T-cell (primary cell): ENCODE data around the gene GAS6. TPM values are rescaled to one million over a fixed set of nuclear protein-coding genes. Genes with fewer than 3 reads are reported as not detected.

Experiments
- ATAC-seq, 4 experiments: fragments of 200-7000 bp in 3 of 4; fragments of 150-1000 bp in 1 of 4; cut with Tn5 transposase; replicated peaks in 1 of 4; 1 replicate in 3 of 4; 2 replicates in 1 of 4; pipeline ENCODE4 v1.10.0; 2021; ENCODE audit warnings: moderate library complexity in 3 of 4, mild to moderate bottlenecking in 2 of 4, moderate number of reproducible peaks in 1 of 4
- CTCF ChIA-PET, 2 donors: fragments of 300-600 bp; sonication (Branson Sonifier 250); formaldehyde crosslinking; loops; one replicate each; lab custom pipeline; 2022; ENCODE audit warnings: antibody characterized with exemption in 2 of 2; lab: Charles Lee
- POLR2A ChIA-PET, 2 donors: fragments of 300-600 bp; sonication (Branson Sonifier 250); formaldehyde crosslinking; loops; one replicate each; lab custom pipeline; 2022; ENCODE audit warnings: antibody characterized with exemption in 2 of 2; lab: Charles Lee
- DNase-seq, 35 experiments: peaks; one replicate each; pipeline versions ENCODE4 v3.0.0 to v3.0.0-alpha.2; 2013 to 2023
- H3K27ac ChIP-seq: one replicate; pipeline ENCODE4 v1.5.1; 2013; ENCODE audit warnings: low read length
- H3K27me3 ChIP-seq, 2 experiments: replicated peaks in 1 of 2; 1 replicate in 1 of 2; 2 replicates in 1 of 2; pipeline versions ENCODE4 v1.6.1 to v1.7.0; 2013; ENCODE audit warnings: low read length in 1 of 2, mixed read lengths in 1 of 2; ENCODE audit not compliant: control insufficient read depth in 2 of 2, insufficient read depth in 2 of 2; ENCODE audit errors: extremely low read depth in 1 of 2
- H3K36me3 ChIP-seq, 2 donors: 1 replicate in 1 of 2; 2 replicates in 1 of 2; pipeline versions ENCODE4 v1.6.1 to v1.7.0; 2013; ENCODE audit warnings: low read length in 1 of 2; ENCODE audit not compliant: control insufficient read depth in 2 of 2, insufficient read depth in 1 of 2; ENCODE audit errors: extremely low read depth in 1 of 2
- H3K4me1 ChIP-seq, 2 experiments: 1 replicate in 1 of 2; 2 replicates in 1 of 2; pipeline versions ENCODE4 v1.6.1 to v1.7.0; 2013; ENCODE audit warnings: low read length in 2 of 2, mixed read lengths in 1 of 2; ENCODE audit not compliant: insufficient read depth in 2 of 2, control insufficient read depth in 1 of 2; ENCODE audit errors: extremely low read depth in 1 of 2
- H3K4me3 ChIP-seq, 2 donors: 1 replicate in 1 of 2; 2 replicates in 1 of 2; pipeline versions ENCODE4 v1.5.1 to v1.7.0; 2013; ENCODE audit warnings: mild to moderate bottlenecking in 2 of 2, low read length in 1 of 2, moderate library complexity in 1 of 2; ENCODE audit not compliant: control insufficient read depth in 1 of 2; ENCODE audit errors: extremely low read depth in 1 of 2
- H3K9me3 ChIP-seq: 2 replicates; pipeline ENCODE4 v1.7.0; 2013
- H3K27ac Mint-ChIP-seq, 2 donors: one replicate each; pipeline ENCODE4 v1.8.0; 2020 to 2021; ENCODE audit warnings: mild to moderate bottlenecking in 2 of 2, mixed read lengths in 2 of 2
- H3K27me3 Mint-ChIP-seq, 2 donors: one replicate each; pipeline ENCODE4 v1.8.0; 2021 to 2022; ENCODE audit warnings: mixed read lengths in 2 of 2
- H3K36me3 Mint-ChIP-seq: one replicate; pipeline ENCODE4 v1.8.0; 2021; ENCODE audit warnings: mixed read lengths
- H3K4me1 Mint-ChIP-seq, 3 donors: one replicate each; pipeline ENCODE4 v1.8.0; 2020 to 2022; ENCODE audit warnings: mixed read lengths in 3 of 3, mild to moderate bottlenecking in 1 of 3
- H3K4me3 Mint-ChIP-seq, 3 donors: one replicate each; pipeline ENCODE4 v1.8.0; 2020 to 2022; ENCODE audit warnings: mild to moderate bottlenecking in 3 of 3, mixed read lengths in 3 of 3, moderate library complexity in 3 of 3
- H3K9me3 Mint-ChIP-seq, 3 donors: one replicate each; pipeline ENCODE4 v1.8.0; 2020 to 2022; ENCODE audit warnings: mixed read lengths in 3 of 3
- WGBS: methylation state at CpG from one replicate; pipeline ENCODE4 v1.1.5; 2013; ENCODE audit warnings: missing lambda C conversion rate; ENCODE audit not compliant: insufficient coverage; 5-methylcytosine and 5-hydroxymethylcytosine counted together
- total RNA-seq, 35 experiments: library from RNA in 6 of 35; stranded (reverse) in 6 of 35; fragments of 120-200 nt in 1 of 35; gene quantifications; one replicate each; pipeline versions ENCODE4 v1.2.1 to v1.2.4 and lab custom pipeline; 2013 to 2026

GAS6 gene
- total RNA-seq, 5 donors from 2014 or later (not counting 1 experiment from before 2014, with no cell fraction given): 1.1 to 10.2 (median 4.7) TPM

DNA sequence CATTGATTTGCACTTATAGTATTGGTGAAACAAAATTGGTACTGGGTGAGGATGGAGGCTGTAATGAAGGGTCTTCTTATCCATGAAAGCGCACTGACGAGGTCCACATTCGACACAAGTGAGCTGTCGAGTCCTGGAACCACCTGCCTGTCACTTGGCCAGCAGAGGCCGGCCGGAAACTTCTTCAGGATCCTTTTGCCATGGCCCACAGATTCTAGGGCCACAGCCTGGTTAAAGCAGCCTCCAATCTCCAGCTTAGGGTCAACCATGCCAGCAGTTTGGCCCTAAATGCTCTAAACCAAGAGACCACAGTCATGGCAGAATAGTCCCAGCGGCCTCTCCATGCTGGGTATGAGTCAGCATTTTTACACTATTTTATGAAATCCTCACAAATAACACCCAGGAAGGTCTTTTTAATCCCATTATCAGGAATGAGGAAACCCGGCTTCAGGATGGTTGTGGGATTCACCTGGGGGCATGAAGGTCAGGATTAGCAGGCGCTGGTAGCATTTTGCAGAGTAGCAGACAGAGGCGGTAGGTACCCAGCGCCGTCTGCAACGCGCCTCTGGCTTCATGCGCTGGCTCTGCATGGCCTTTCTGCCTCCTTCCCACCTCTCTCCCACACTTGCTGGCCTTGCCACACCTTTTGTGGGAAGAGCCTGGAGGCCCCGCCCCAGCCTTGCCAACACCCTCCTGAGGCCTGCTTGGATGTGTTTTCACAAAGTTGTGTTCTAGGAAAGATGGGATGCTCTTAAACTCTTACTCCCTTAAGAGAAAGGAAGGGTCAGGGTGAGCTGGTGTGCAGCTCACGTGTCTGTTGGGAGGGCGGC, 15.2 kb downstream of the GAS6 start:
- 97% methylated on average over 8 of the region's 18 CpGs for WGBS
- peak overlapping the region; percentile 6 to 71 for H3K27ac Mint-ChIP-seq
- H3K36me3 Mint-ChIP-seq: no peaks in the 10 kb centered on the region
- H3K9me3 Mint-ChIP-seq: no peaks in the 10 kb centered on the region
- ATAC-seq: no peak
- Histone ChIP-seq H3K27me3 (peaks cover 0 to 38% of the 10 kb centered on the region in 2 experiments), H3K4me1 (peaks cover 21 to 41% of the 10 kb centered on the region in 2 experiments), H3K9me3 (no peaks in the 10 kb centered on the region), H3K27ac (no peak overlapping the region), H3K4me3 (no peak overlapping the region), H3K36me3 (no peaks in the 10 kb centered on the region)
- ChIA-PET CTCF (no interaction called here), POLR2A (no interaction called here)
- H3K4me3 Mint-ChIP-seq: no peak overlapping the region
- H3K27me3 Mint-ChIP-seq: peaks cover 0 to 3% of the 10 kb centered on the region in 2 donors
- H3K4me1 Mint-ChIP-seq: peaks cover 25 to 40% (median 31%) of the 10 kb centered on the region in 3 donors
- no peak for DNase-seq

- Histone ChIP-seq H3K9me3 (no peaks in the 10 kb centered on the region), H3K27ac (no peak overlapping the region), H3K4me3 (no peak overlapping the region), H3K4me1 (peaks cover 21 to 45% of the 10 kb centered on the region in 2 experiments), H3K27me3 (peaks cover 0 to 41% of the 10 kb centered on the region in 2 experiments), H3K36me3 (no peaks in the 10 kb centered on the region)
- WGBS: 91% methylated on average over 7 of the region's 8 CpGs
- H3K27ac Mint-ChIP-seq: peak overlapping the region; percentile 4 to 34
- CTCF ChIA-PET: no interaction called here
- no peaks in the 10 kb centered on the region for H3K36me3 Mint-ChIP-seq
- no peak overlapping the region for H3K4me3 Mint-ChIP-seq
- H3K4me1 Mint-ChIP-seq: peaks cover 25 to 38% (median 27%) of the 10 kb centered on the region in 3 donors
- POLR2A ChIA-PET: no interaction called here
- DNase-seq: no peak
- H3K9me3 Mint-ChIP-seq: no peaks in the 10 kb centered on the region
- peaks cover 0 to 3% of the 10 kb centered on the region in 2 donors for H3K27me3 Mint-ChIP-seq
- no peak for ATAC-seq
These were observed 15.9 kb downstream of the GAS6 start for GRCh38 chr13:113848020-113848419.

DNA sequence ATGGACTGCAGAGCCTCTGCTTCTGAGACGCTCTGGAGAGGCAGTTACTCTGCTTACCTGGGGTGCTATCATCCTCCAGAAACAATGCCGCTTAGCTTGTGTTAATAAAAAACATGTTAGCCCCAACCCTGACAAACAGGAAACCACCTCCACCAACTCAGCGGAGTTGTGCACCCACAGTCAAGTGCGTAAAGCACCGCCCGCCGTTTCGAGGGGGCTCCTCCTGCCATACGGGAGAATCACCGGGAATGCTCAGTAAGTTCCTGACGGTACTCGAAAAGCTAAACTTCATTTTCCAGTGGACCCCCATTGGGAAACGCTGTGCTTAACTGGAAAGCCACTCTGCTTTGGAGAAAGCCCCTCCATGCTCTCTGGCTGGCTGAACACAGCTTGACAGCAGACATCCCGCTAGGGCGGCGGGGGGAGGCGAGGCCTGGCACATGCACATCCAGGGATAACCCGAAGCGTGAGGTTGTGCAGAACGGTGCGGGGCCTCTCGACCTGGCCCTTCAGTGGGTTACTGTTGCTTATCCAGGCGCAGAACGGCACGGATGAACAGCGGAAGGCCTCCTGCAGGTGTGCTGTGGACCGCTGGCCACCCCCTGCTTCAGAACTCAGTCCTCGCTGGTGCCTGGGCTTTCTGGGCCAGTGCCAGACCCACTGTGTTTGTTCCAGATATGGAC, 17.1 kb downstream of the GAS6 start:
- no peak overlapping the region for H3K27ac ChIP-seq
- peak in 19 of 35 experiments; percentile 7 to 66 (median 22) for DNase-seq
- Mint-ChIP-seq H3K9me3 (no peaks in the 10 kb centered on the region), H3K4me3 (peak overlapping the region; percentile 61 to 70 (median 67)), H3K27me3 (peaks cover 0 to 3% of the 10 kb centered on the region in 2 donors), H3K36me3 (no peaks in the 10 kb centered on the region), H3K27ac (peak overlapping the region; percentile 63 to 70), H3K4me1 (peaks cover 31 to 46% (median 35%) of the 10 kb centered on the region in 3 donors)
- no peaks in the 10 kb centered on the region for H3K36me3 ChIP-seq
- peaks cover 0 to 35% of the 10 kb centered on the region in 2 experiments for H3K27me3 ChIP-seq
- CTCF ChIA-PET: no interaction called here
- H3K4me3 ChIP-seq: peak overlapping the region; percentile 25
- no peaks in the 10 kb centered on the region for H3K9me3 ChIP-seq
- POLR2A ChIA-PET: no interaction called here
- peak; percentile 81 to 93 (median 86) for ATAC-seq
- WGBS: 61% methylated on average over 27 of the region's 28 CpGs
- H3K4me1 ChIP-seq: peaks cover 21 to 56% of the 10 kb centered on the region in 2 experiments

GRCh38 chr13:113845723-113846635, 17.9 kb downstream of the GAS6 start:
- Histone ChIP-seq H3K27me3 (peaks cover 0 to 35% of the 10 kb centered on the region in 2 experiments), H3K4me1 (peaks cover 23 to 64% of the 10 kb centered on the region in 2 experiments), H3K27ac (no peak overlapping the region), H3K9me3 (no peaks in the 10 kb centered on the region), H3K4me3 (peak overlapping the region; percentile 25), H3K36me3 (no peaks in the 10 kb centered on the region)
- CTCF ChIA-PET: interaction anchor here in 1 of 2 donors (0.6 to 0.7 kb wide), 2 partner anchors 75 to 492 kb away, joined by 3 to 5 read pairs; no protein-coding TSS in a partner anchor
- no peaks in the 10 kb centered on the region for H3K9me3 Mint-ChIP-seq
- POLR2A ChIA-PET: interaction anchor here in 1 of 2 donors (0.6 kb wide), 1 partner anchor 427 kb away, joined by 5 read pairs; no protein-coding TSS in a partner anchor
- 66% methylated on average over 19 of the region's 30 CpGs for WGBS
- peak overlapping the region; percentile 63 to 70 for H3K27ac Mint-ChIP-seq
- DNase-seq: peak in 1 of 35 experiments; percentile 24
- peaks cover 0 to 3% of the 10 kb centered on the region in 2 donors for H3K27me3 Mint-ChIP-seq
- ATAC-seq: peak in 1 of 4 experiments; percentile 40
- H3K4me3 Mint-ChIP-seq: peak overlapping the region; percentile 61 to 70 (median 67)
- no peaks in the 10 kb centered on the region for H3K36me3 Mint-ChIP-seq
- H3K4me1 Mint-ChIP-seq: peaks cover 36 to 51% (median 43%) of the 10 kb centered on the region in 3 donors

DNA sequence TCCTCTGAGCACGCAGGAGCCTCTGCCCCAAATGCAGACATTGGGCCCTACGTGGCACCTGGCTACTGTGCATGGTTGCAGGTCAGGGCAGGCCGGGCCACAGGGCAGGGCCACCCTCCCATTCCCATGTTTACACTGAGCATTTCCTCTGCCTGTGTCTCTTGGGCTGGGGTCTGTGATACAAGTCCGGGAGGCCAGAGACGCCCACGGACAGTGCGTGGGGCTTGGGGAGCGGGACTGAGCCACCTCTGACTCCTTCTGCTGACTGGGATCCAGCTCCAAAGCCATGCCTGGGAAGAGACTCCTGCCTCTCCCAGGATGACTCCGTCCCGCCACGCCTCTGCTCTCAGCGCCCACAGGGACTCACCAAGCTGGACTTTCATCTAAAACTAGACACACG, 18.8 kb downstream of the GAS6 start:
- no peaks in the 10 kb centered on the region for H3K9me3 ChIP-seq
- ChIA-PET CTCF (interaction anchor here in 1 of 2 donors (0.6 to 0.7 kb wide), 2 partner anchors 76 to 493 kb away, joined by 3 to 5 read pairs; no protein-coding TSS in a partner anchor), POLR2A (interaction anchor here in 1 of 2 donors (0.6 kb wide), 1 partner anchor 428 kb away, joined by 5 read pairs; no protein-coding TSS in a partner anchor)
- ATAC-seq (no peak), DNase-seq (no peak)
- no peak overlapping the region for H3K4me3 ChIP-seq
- Mint-ChIP-seq H3K27ac (no peak overlapping the region), H3K4me1 (peaks cover 36 to 53% (median 44%) of the 10 kb centered on the region in 3 donors), H3K9me3 (no peaks in the 10 kb centered on the region), H3K36me3 (no peaks in the 10 kb centered on the region), H3K4me3 (peak overlapping the region in 1 of 3 donors; percentile 9), H3K27me3 (peaks cover 0 to 3% of the 10 kb centered on the region in 2 donors)
- H3K36me3 ChIP-seq: no peaks in the 10 kb centered on the region
- H3K4me1 ChIP-seq: peaks cover 23 to 73% of the 10 kb centered on the region in 2 experiments
- H3K27me3 ChIP-seq: peaks cover 0 to 34% of the 10 kb centered on the region in 2 experiments
- H3K27ac ChIP-seq: no peak overlapping the region
- 94% methylated on average over 10 of the region's 13 CpGs for WGBS
